Measurements from ENCODE around the gene LLGL2. TPM values are rescaled to one million over a fixed set of nuclear protein-coding genes. Genes with fewer than 3 reads are reported as not detected.
A peak's percentile ranks its signal among the peaks of the same experiment; 100 is the strongest.

The LLGL2 gene
- total RNA-seq, 4 donors from 2014 or later: 326 to 1,573 (median 641) TPM

GRCh38 chr17:75525806-75526554 lies 483 bp downstream of the LLGL2 start:
- H3K9me3 ChIP-seq: no peaks in the 10 kb centered on the region
- H3K27ac ChIP-seq: peak overlapping the region; percentile 87 to 96 (median 92)
- H3K27me3 ChIP-seq: no peaks in the 10 kb centered on the region
- intact Hi-C loops (cut with DNase I; ENCODE audit: low total_unique reads) (no loop called here), in situ Hi-C loops (cut with MboI; ENCODE audit: low pct_ligation_motif_present in 1 of 4, low pct_unique_long_range_greater_than_20kb in 1 of 4, low sequenced_read_pairs in 3 of 4) (no loop called here)
- peaks cover 0 to 4% (median 0%) of the 10 kb centered on the region in 4 donors for H3K36me3 ChIP-seq
- TF ChIP-seq POLR2A (IDR thresholded peaks at IDR 0.05) (no peak), POLR2AphosphoS5 (IDR thresholded peaks at IDR 0.05) (no peak), EP300 (IDR thresholded peaks at IDR 0.05; ENCODE audit: low read depth) (no peak), CTCF (IDR thresholded peaks at IDR 0.05) (no peak)
- WGBS, 2 donors (ENCODE audit: low coverage in 1 of 2): 5 to 6% methylated on average over 6 to 43 of the region's 60 CpGs
- peak; percentile 45 for DNase-seq
- H3K4me1 ChIP-seq: peaks cover 0 to 46% (median 27%) of the 10 kb centered on the region in 4 donors
- peak overlapping the region; percentile 65 to 97 (median 76) for H3K4me3 ChIP-seq

- Histone ChIP-seq H3K4me1 (peaks cover 0 to 53% (median 34%) of the 10 kb centered on the region in 4 donors), H3K36me3 (no peaks in the 10 kb centered on the region), H3K27me3 (no peaks in the 10 kb centered on the region), H3K4me3 (peak overlapping the region; percentile 65 to 97 (median 76)), H3K9me3 (no peaks in the 10 kb centered on the region), H3K27ac (peak overlapping the region; percentile 87 to 96 (median 92))
- in situ Hi-C loops (cut with MboI; ENCODE audit: low pct_ligation_motif_present in 1 of 4, low pct_unique_long_range_greater_than_20kb in 1 of 4, low sequenced_read_pairs in 3 of 4): no loop called here
- 31 to 50% methylated on average over 4 to 13 of the region's 13 CpGs for WGBS, 2 donors (ENCODE audit: low coverage in 1 of 2)
- no peak for TF ChIP-seq CTCF (IDR thresholded peaks at IDR 0.05)
- no peak for TF ChIP-seq EP300 (IDR thresholded peaks at IDR 0.05; ENCODE audit: low read depth)
- peak; percentile 89 for TF ChIP-seq POLR2A (IDR thresholded peaks at IDR 0.05)
- TF ChIP-seq POLR2AphosphoS5 (IDR thresholded peaks at IDR 0.05): peak; percentile 74 to 90 (median 88)
- intact Hi-C loops (cut with DNase I; ENCODE audit: low total_unique reads): no loop called here
- peak; percentile 82 for DNase-seq
Observed at GRCh38 chr17:75526555-75527270, 1.2 kb downstream of the LLGL2 start.

GRCh38 chr17:75530837-75531720 lies 5.6 kb downstream of the LLGL2 start:
- no peak for DNase-seq
- WGBS, 2 donors (ENCODE audit: low coverage in 1 of 2): 70 to 90% methylated on average over 5 to 19 of the region's 19 CpGs
- Histone ChIP-seq H3K4me3 (no peak overlapping the region), H3K36me3 (peaks cover 0 to 6% (median 3%) of the 10 kb centered on the region in 4 donors), H3K27me3 (no peaks in the 10 kb centered on the region), H3K9me3 (no peaks in the 10 kb centered on the region), H3K27ac (peak overlapping the region; percentile 77 to 87 (median 82)), H3K4me1 (peaks cover 17 to 74% (median 57%) of the 10 kb centered on the region in 4 donors)
- intact Hi-C loops (cut with DNase I; ENCODE audit: low total_unique reads) (no loop called here), in situ Hi-C loops (cut with MboI; ENCODE audit: low pct_ligation_motif_present in 1 of 4, low pct_unique_long_range_greater_than_20kb in 1 of 4, low sequenced_read_pairs in 3 of 4) (no loop called here)
- TF ChIP-seq EP300 (IDR thresholded peaks at IDR 0.05; ENCODE audit: low read depth): no peak
- TF ChIP-seq CTCF (IDR thresholded peaks at IDR 0.05): no peak
- TF ChIP-seq POLR2AphosphoS5 (IDR thresholded peaks at IDR 0.05): peak in 1 of 3 donors; percentile 3
- no peak for TF ChIP-seq POLR2A (IDR thresholded peaks at IDR 0.05)

Measured in transverse colon (tissue), 4 donors.